HuH-7.5 (cell line): Measurements from ENCODE around the gene NELFA.
"Not testable (repeated sequence)": the region's sequence is repeated elsewhere in the genome, so short reads cannot be mapped to it uniquely, and the experiment has no call there.

Experiments
- DNase-seq: peaks from one replicate; pipeline ENCODE4 v3.0.0; 2011; ENCODE audit warnings: low spot score

Gene NELFA

DNA sequence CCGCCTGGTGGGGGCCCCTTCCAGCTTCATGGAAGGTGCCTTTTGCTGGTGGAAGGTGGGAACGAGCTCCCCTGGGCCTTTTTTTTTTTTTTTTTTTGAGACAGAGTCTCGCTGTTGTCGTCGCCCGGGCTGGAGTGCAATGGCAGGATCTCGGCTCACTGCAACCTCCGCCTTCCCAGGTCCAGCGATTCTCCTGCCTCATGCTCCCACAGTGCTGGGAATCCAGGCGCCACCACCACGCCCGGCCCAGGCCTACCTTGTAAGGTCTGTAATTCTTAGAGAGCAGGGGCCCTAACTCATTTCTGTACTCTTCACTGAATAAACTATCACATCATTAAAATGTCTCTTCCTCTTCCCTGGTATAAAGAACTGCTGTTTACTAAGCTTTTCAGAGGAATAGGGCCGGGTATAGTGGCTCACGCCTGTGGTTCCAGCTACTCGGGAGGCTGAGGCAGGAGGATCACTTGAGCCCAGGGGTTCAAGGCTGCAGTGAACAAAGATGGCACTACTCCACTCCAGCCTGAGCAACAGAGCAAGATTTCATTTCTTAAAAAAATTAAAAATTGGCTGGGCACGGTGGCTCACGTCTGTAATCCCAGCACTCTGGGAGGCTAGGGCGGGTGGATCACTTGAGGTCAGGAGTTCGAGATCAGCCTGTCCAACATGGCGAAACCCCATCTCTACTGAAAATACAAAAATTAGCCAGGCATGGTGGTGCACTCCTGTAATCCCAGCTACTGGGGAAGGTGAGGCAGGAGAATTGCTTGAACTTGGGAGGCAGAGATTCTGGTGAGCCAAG, 14.9 kb downstream of the NELFA start:
- DNase-seq: not testable (repeated sequence)

DNA sequence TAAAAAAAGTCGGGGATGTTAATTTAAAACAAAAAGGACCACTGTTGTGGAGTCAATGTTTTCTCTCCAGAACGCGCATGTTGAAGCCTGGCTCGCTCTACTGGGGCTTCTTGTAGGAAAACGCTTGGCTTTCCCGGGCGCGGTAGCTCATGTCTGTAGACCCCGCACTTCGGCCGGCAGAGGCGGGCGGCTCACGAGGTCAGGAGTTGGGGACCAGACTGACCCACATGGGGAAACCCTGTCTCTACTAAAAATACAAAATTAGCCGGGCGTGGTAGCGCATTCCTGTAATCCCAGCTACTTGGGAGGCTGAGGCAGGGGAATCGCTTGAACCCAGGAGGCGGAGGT, 15.6 kb downstream of the NELFA start:
- no peak for DNase-seq

DNA sequence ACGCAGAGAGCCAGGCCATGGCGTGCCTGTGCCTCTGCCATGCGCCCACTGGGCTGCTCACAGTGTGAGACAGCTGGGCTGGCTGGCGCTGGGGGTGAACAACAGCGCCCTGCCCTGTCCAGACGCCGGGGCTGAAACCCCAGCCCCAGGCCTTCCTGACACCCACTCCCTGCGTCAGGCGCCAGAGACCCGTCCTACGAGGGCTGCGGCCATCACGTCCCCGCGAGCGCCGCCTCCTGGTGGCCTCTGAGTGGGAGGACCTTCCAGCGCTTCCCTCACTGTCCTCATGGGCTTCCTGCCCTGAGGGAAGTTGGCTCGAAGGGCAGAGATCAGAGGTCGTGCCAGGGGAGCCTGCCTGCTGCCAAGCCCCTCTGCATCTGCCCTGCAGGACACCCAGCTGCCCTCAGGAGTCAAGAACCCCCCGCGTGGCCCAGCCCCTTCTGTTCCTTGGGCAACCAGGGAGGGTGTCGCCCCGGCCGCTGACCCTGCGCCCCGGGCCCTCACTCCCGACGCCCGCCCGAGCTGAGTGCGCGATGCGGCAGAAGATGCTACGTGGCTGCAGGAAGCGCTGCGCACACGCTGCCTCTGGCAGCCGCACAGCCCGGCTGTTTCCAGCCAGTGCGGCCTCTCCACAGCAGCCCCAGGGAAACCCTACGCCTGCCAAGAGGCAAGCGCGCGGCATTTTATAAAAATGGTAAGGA, 16.2 kb downstream of the NELFA start:
- DNase-seq: no peak

GRCh38 chr4:1991596-1992434, 17.0 kb downstream of the NELFA start:
- no peak for DNase-seq

DNA sequence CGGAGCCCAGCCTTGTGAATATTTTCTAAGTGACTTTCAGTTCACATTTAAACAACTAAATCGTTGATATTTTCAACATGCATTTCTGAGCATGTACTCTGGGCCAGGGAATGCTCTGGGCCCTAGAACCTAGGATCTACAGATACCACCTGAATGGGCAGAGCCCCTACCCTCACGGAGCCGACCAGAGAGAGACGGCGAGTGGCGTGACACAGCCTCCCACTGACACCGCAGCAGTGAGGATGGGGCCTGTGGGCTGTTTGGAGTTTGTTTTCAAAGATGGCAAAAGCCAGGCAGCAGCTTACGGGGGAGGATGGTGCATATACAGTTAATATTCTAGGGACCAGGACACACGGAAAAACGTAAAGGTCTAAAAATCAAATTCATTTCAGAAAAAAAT, 17.7 kb downstream of the NELFA start:
- DNase-seq: no peak

GRCh38 chr4:1990676-1991075, 18.1 kb downstream of the NELFA start:
- DNase-seq: no peak

GRCh38 chr4:1990348-1990645, 18.5 kb downstream of the NELFA start:
- DNase-seq: no peak

DNA sequence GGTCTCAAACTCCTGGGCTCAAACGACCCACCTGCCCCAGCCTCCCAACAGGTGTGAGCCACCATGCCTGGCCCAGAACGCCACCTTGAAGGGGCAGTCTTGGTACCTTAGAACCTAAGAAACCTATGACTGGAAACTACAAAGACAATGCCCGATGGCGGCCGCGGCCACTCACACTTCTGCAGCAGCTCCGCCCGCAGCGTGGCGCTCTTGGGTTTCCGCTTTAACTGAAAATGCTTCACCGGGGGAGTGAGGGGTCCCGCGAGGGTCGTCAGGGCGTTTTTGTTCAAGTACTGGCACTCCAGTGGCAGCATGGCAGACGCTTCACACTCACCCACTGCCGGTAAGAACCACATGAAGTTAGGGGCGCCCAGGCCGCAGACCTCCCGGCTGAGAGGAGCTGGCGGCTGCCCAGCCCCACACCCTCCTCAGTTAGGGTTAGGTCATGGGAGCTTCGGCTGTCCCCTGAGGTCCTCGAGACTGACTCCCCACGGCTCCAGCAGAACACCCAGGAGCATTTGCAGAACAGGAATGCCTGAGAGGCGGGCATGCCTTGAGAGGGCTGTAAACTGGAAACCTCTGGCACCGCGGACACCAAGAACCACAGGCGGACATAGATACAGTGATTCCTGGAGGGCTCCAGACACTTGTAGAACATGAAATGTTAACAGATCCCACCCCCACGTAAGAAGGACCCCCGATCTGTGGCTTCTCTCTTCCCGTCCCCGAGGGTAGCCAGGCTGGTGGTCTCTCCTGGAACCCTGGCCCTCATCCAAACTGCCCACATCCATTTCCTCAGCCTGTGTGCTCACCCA, 19.0 kb downstream of the NELFA start:
- no peak for DNase-seq

DNA sequence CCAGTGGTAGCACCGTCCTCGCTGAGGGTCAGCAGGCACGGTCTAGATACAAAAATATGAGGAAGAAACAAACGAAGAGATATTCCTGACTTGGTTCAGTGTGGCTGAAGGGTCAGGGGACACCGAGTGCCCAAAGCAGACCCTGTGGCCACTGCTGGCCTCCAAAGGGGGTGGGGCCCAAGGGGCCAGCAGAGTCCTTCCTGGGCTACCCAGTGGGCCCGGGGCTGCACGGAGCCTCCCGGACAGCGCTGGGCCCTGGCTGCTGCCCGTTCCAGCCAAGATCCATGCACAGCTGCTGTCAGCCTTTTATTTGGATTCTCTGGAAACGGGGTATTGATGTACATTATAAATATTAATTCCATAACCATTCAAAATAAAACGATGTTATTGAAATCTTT, 20.4 kb downstream of the NELFA start:
- no peak for DNase-seq

- DNase-seq: no peak
Measured at GRCh38 chr4:1987721-1988326, 20.9 kb downstream of the NELFA start.

DNA sequence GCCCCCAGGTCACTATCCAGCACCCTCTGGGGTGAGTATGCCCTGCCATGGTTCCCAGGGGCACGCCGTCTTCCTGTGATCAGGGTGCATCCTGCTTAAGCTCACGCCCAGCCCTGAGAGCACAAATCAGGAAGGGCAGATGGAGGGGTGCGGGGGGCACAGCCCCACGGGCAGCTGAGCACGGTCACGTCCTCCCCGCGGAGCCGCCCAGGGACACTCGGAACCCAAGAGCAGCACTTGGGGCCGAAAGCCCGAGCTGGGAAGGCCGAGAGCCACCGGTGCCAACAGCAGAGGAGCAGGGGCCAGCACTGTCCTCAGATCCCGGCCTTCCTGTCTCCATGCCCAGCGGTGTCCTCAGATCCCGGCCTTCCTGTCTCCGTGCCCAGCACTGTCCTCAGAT, 21.5 kb downstream of the NELFA start:
- DNase-seq: no peak

DNA sequence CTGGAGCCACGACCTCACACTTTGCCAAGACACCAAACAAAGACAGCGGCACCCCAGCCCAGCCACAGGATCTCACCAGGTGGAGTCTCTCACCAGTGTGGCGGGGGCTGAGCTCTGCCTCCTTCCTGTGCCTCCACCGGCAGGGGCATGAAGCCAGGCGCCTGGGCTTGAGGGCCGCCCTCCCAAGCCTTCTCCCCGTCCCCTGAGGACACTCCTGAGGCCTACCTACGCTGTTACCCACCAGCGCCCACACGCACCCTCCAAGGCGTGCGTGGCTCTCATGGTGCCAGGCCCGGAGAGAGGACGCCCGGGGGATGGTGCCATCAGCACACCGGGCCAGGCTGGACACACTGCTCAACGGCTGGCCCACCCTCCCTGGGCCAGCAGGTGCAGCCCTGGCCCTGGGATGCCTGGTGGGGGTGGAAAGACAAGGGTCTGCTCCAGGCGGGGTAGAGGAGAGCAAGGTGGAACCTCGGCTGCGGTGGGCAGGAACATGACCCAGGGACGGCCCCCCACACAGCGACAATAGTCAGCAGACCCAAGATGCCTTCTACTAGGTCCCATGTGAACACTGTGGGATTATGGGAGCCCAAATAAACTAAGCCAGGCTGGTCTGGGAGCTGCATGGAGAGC, 22.1 kb downstream of the NELFA start:
- no peak for DNase-seq

DNA sequence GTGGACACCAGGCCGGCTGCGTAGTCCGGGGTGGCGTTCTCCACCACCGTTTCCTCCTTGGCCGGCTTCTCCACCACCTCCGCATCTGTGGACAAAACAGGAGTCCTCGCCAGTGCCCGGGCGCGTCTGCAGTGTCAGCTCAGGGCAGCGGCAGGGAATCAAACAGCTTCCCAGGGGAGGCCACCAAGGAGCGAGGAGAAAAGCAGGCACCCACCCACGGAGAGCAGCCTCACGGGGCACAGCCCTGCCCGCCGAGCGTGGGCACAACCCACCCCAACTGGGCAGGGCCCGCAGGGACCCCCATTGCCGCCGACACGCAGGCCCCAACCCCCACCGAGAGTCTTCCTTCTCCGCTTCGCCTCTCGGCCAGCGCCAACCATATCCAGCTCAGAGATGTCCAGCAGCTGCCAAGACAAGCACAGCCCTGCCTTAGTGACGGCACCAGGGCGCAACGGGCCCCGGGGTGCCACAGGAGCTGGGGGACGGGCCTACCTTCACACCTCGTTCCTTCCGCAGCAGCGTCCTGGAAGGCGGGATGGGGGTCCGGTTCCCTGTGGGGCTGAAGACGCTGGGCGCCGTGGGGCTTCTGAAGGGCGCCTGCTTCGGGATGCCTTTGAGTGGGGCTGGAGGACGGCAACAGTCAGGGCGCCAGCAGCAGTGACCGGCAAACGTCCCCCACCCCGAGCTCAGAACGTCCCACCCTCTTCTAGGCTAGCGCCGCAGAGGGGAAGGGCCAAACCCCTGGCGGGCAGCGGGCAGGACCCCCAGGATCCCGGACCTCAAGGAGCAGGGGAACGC, 22.8 kb downstream of the NELFA start:
- no peak for DNase-seq

DNA sequence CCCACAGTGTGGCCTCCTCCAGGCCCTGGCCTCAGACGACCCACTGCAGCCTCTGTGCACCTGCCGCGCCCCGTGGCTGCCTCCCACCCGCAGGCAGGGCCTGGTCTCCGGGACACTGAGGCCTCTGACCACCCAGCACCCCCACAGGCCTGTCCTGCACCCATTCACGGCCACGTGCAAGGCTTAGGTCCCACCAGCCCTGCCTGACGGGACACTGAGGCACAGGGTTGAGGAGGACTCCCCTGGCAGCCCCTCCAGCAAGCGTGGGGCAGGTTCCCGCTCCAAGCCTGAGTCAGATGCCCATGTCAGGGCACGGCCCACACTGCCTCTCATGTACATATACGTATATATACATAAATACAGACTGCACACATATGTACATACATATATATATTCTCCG, 23.5 kb downstream of the NELFA start:
- no peak for DNase-seq

DNA sequence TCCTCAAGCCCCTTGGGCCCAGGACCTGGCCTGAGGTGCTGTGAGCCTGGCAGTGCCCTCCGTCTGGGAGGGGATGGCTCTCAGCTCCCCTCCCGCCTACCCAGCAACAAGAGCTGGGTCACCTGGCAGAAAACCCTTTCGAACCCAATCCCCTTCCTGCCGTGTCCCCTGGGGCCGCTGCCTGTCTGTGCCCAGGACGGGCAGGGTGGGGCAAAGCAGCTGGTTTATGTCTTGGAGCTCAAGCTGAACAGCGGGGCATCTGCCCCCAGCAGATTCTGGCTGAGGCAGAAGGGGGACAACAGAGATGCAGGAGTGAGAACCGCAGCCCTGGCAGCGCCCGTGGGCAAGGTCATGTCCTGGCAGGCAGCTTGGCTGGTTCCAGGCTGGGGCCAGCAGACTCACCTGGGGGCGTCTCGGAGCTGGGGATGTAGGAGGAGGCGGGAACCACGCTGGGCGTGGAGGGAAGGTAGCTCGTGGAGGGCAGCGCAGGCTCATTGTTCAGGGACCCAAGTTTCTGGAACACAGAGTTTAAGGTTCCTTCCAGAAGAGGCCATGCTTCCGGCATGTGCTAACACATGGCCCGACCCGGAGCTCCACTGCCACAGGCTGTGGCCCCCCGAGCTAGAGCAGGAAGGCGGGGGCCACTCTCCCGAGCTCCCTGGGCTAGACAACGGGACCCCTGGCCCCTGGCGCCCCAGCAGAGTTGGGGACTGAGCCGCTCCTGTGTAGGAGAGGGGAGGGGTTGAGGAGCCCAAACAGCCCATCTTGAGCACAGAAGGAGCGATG, 24.2 kb downstream of the NELFA start:
- DNase-seq: no peak

- DNase-seq: no peak
Measured at GRCh38 chr4:1983846-1984405, 24.8 kb downstream of the NELFA start.

DNA sequence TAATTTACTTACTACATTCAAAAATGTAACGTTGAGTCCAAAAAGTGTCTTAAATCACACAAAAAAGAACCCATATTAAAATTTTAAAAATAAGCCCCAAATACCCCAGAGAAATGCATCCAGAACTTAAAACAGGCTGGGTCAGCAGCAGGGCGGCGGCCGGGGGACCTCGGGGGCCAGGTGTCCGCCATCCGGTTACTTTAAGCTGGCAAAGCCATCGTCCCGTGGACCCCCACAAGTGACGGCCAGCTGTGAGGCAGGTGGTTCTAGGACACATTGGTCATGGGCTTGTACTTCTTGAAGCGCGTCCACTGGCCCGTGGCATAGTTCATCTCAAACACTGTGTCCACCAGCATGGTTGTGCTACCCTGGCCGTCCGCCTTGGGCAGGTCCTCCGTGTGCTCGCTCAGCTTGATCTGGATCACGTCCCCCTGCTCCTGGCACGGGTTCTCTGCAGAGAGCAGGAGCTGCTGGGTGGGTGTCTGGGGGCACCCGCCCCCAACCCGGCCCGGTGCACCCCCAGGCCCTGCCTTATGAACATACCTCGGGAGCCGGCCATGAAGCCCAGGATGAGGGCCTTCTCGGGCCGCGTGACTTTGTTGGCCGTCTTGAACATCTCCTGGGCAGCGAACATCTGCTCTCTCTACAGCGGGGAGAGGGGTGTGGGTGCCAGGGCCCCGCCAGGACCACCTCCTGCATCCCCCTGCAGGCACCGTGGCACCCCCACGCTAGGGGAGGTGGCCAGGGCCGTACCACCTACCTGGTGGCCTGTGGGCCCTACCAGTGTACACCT, 25.5 kb downstream of the NELFA start:
- no peak for DNase-seq
